HepG2 (cell line): ENCODE results near the gene HIRA. TPM values are rescaled to one million over a fixed set of nuclear protein-coding genes. Genes with fewer than 3 reads are reported as not detected.

Source experiments
- ATAC-seq: fragments of 200-7000 bp; cut with Tn5 transposase; 3 replicates; pipeline ENCODE4 v1.9.1; 2020; ENCODE audit warnings: mild to moderate bottlenecking, moderate library complexity
- BruUV-seq: library from RNA; stranded (reverse); fragments of 400-500 nt; replicated peaks from 2 replicates; lab custom pipeline; 2021; lab: Mats Ljungman, UMichigan
- CTCF ChIA-PET: fragments of 300-600 bp; formaldehyde crosslinking; extraction: SDS; loops from one replicate; lab custom pipeline; 2021; ENCODE audit warnings: low total read pairs, inconsistent platforms, low intra/inter-chr PET ratio; lab: Yijun Ruan, JAX
- POLR2A ChIA-PET: fragments of 350-600 bp; sonication (Branson Sonifier 250); formaldehyde crosslinking; loops from one replicate; lab custom pipeline; 2020; ENCODE audit warnings: antibody characterized with exemption, inconsistent platforms; lab: Yijun Ruan, JAX
- DNase-seq: peaks from one replicate; pipeline ENCODE4 v3.0.0-alpha.2; 2015; ENCODE audit warnings: low spot score
- FAIRE-seq: peaks from 3 replicates; lab custom pipeline; 2011; peaks lifted over from hg19 to GRCh38; lab: Jason Lieb, UNC
- H2AFZ ChIP-seq: one replicate; pipeline ENCODE4 v1.6.1; 2011; ENCODE audit warnings: low read length, inconsistent platforms
- H3K27ac ChIP-seq: fragments of 300-600 bp; 3 replicates; pipeline ENCODE4 v1.8.0; 2011; ENCODE audit warnings: mixed run types, mild to moderate bottlenecking, mixed read lengths, low read length, inconsistent platforms; ENCODE audit not compliant: insufficient read depth; ENCODE audit errors: extremely low read length
- H3K27me3 ChIP-seq, 2 experiments: fragments of 200-600 bp in 1 of 2; 2 replicates in 1 of 2; 3 replicates in 1 of 2; pipeline versions ENCODE4 v1.6.0 to v1.8.0; 2011; ENCODE audit warnings: low read length in 2 of 2, mild to moderate bottlenecking in 2 of 2, moderate library complexity in 2 of 2, inconsistent platforms in 1 of 2; ENCODE audit not compliant: insufficient read depth in 2 of 2, control insufficient read depth in 1 of 2
- H3K36me3 ChIP-seq, 2 experiments: fragments of 200-600 bp in 1 of 2; replicated peaks in 1 of 2; 2 replicates in 1 of 2; 3 replicates in 1 of 2; pipeline versions ENCODE4 v1.5.1 to v1.8.0; 2011; ENCODE audit warnings: low read length in 2 of 2, inconsistent platforms in 1 of 2; ENCODE audit not compliant: insufficient read depth in 2 of 2, control insufficient read depth in 1 of 2
- H3K4me1 ChIP-seq: 2 replicates; pipeline ENCODE4 v1.5.1; 2012; ENCODE audit warnings: low read length, inconsistent platforms; ENCODE audit not compliant: insufficient read depth
- H3K4me2 ChIP-seq: 2 replicates; pipeline ENCODE4 v1.6.0; 2011; ENCODE audit warnings: low read depth, low read length, inconsistent platforms
- H3K4me3 ChIP-seq, 3 experiments: fragments of 200-600 bp in 1 of 3; sonication (generic), shearing (Covaris generic) in 1 of 3; replicated peaks in 1 of 3; 2 replicates each; pipeline ENCODE4 v1.5.1; 2011 to 2016; ENCODE audit warnings: low read length in 3 of 3, inconsistent platforms in 2 of 3, low read depth in 2 of 3, mild to moderate bottlenecking in 2 of 3, control low read depth in 1 of 3, mixed read lengths in 1 of 3; ENCODE audit not compliant: insufficient read depth in 1 of 3
- H3K79me2 ChIP-seq: one replicate; pipeline ENCODE4 v1.6.1; 2011; ENCODE audit warnings: low read length, inconsistent platforms; ENCODE audit not compliant: insufficient read depth
- H3K9ac ChIP-seq: 2 replicates; pipeline ENCODE4 v1.6.0; 2011; ENCODE audit warnings: mild to moderate bottlenecking, low read depth, low read length, inconsistent platforms; ENCODE audit not compliant: insufficient read depth
- H3K9me3 ChIP-seq: 2 replicates; pipeline ENCODE4 v1.5.1; 2012; ENCODE audit warnings: mild to moderate bottlenecking, low read length
- H4K20me1 ChIP-seq: 2 replicates; pipeline ENCODE4 v1.6.0; 2011; ENCODE audit warnings: inconsistent platforms, mild to moderate bottlenecking, low read length, moderate library complexity; ENCODE audit not compliant: insufficient read depth
- CC2D1A ChIP-seq: sonication (generic); formaldehyde crosslinking; IDR thresholded peaks from 2 replicates; pipeline ENCODE4 v1.8.1; 2023; ENCODE audit warnings: mild to moderate bottlenecking, missing genetic modification reagents
- MED13 ChIP-seq: sonication (generic); formaldehyde crosslinking; IDR thresholded peaks from 2 replicates; pipeline ENCODE4 v1.5.0; 2020; ENCODE audit warnings: missing genetic modification reagents
- RBM22 ChIP-seq: fragments of 200-400 bp; formaldehyde crosslinking; optimal IDR thresholded peaks from 2 replicates; pipeline ENCODE3; 2017; ENCODE audit warnings: mild to moderate bottlenecking, low read length, moderate library complexity
- WGBS: methylation state at CpG from one replicate; pipeline ENCODE4 v1.1.6; 2017; ENCODE audit warnings: low lambda C conversion rate; 5-methylcytosine and 5-hydroxymethylcytosine counted together
- in situ Hi-C: cut with HindIII; loops from 2 replicates; pipeline ENCODE4 v1.10.0; 2017; ENCODE audit warnings: low pct_unique_long_range_greater_than_20kb; ENCODE audit not compliant: extremely low pct_ligation_motif_present
- intact Hi-C: fragments of 100-400 bp; cut with micrococcal nuclease; formaldehyde crosslinking; loops from one replicate; pipeline ENCODE4 v1.10.0; 2022; ENCODE audit not compliant: unreplicated experiment
- polyA plus RNA-seq, 8 experiments: library from polyadenylated mRNA; depleted of rRNA in 3 of 8; stranded (reverse) in 7 of 8; unstranded in 1 of 8; fragments of >200 nt; fragmentation: Illumina TruSeq in 4 of 8; extraction: Trizol in 4 of 8; gene quantifications; 2 replicates each; pipeline versions ENCODE4 v1.2.1 to v1.2.3, GENCODE V29; 2011 to 2016; ENCODE audit warnings: low read depth in 4 of 8, missing spikeins in 1 of 8, mixed read lengths in 1 of 8; ENCODE audit not compliant: insufficient read depth in 1 of 8
- total RNA-seq, 5 experiments: library from RNA; depleted of rRNA; stranded (reverse); fragments of >200 nt; fragmentation: Illumina TruSeq; extraction: Trizol; gene quantifications; 2 replicates each; pipeline ENCODE4 v1.2.3, GENCODE V29; 2016; ENCODE audit warnings: low read depth in 1 of 5
- TF ChIP-seq, protein P1 (sequence below): sonication (generic); formaldehyde crosslinking; IDR thresholded peaks from 2 replicates; pipeline ENCODE4 v1.4.0; 2020; ENCODE audit warnings: mild to moderate bottlenecking, missing genetic modification reagents

The HIRA gene
- total and polyA plus RNA-seq, 2 of the 13 experiments (the other 11 are each of a cell fraction or from before 2014, with no cell fraction given) = 21.5 to 29.2 TPM

DNA sequence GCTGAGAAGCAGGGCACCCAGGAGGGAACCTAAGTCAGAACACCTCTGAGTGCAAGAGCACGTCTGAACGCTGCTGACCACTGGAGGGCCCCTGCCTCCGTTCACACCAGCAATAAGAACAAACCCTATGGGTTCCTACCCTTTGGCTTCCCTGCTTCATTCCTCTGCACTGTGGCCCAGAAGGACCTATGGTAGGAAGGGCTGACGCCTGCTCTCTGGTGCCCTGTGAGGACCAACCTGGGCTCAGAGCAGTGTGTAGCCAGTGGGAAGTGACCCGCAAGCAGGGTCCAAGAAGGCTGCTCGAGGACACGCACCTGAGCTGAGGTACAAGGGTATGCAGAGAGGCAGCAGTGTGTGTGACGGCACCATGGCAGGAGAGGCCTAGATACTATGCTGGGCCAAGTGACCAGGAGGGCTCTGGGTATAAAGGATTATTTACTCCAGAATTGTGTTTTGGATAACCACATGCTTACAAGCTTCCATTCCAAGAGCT lies 71.2 kb downstream of the HIRA start:
- Histone ChIP-seq H4K20me1 (no peaks in the 10 kb centered on the region), H3K27ac (no peak overlapping the region), H3K9ac (no peak overlapping the region), H3K27me3 (no peaks in the 10 kb centered on the region), H3K4me1 (no peaks in the 10 kb centered on the region), H3K4me3 (no peak overlapping the region)
- CTCF ChIA-PET = no interaction called here
- no peak for DNase-seq
- 97% methylated on average over 7 of the region's 8 CpGs for WGBS
- intact Hi-C loops = no loop called here
- FAIRE-seq = no peak
- TF ChIP-seq RBM22 = peak; percentile 66
- TF ChIP-seq, protein P1, sequence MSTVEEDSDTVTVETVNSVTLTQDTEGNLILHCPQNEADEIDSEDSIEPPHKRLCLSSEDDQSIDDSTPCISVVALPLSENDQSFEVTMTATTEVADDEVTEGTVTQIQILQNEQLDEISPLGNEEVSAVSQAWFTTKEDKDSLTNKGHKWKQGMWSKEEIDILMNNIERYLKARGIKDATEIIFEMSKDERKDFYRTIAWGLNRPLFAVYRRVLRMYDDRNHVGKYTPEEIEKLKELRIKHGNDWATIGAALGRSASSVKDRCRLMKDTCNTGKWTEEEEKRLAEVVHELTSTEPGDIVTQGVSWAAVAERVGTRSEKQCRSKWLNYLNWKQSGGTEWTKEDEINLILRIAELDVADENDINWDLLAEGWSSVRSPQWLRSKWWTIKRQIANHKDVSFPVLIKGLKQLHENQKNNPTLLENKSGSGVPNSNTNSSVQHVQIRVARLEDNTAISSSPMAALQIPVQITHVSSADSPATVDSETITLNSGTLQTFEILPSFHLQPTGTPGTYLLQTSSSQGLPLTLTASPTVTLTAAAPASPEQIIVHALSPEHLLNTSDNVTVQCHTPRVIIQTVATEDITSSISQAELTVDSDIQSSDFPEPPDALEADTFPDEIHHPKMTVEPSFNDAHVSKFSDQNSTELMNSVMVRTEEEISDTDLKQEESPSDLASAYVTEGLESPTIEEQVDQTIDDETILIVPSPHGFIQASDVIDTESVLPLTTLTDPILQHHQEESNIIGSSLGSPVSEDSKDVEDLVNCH (CRISPR knock-in tag) = no peak
- TF ChIP-seq, all 625 proteins: peak for 1
- Histone ChIP-seq H3K36me3 (peaks cover 44 to 88% of the 10 kb centered on the region in 2 experiments), H2AFZ (no peak overlapping the region), H3K79me2 (no peaks in the 10 kb centered on the region), H3K4me2 (no peak overlapping the region), H3K9me3 (no peaks in the 10 kb centered on the region)
- BruUV-seq = no TSS peak
- ATAC-seq = peak; percentile 19; the same call in 1 of the 3 replicates
- in situ Hi-C loops = no loop called here
- POLR2A ChIA-PET = no interaction called here

DNA sequence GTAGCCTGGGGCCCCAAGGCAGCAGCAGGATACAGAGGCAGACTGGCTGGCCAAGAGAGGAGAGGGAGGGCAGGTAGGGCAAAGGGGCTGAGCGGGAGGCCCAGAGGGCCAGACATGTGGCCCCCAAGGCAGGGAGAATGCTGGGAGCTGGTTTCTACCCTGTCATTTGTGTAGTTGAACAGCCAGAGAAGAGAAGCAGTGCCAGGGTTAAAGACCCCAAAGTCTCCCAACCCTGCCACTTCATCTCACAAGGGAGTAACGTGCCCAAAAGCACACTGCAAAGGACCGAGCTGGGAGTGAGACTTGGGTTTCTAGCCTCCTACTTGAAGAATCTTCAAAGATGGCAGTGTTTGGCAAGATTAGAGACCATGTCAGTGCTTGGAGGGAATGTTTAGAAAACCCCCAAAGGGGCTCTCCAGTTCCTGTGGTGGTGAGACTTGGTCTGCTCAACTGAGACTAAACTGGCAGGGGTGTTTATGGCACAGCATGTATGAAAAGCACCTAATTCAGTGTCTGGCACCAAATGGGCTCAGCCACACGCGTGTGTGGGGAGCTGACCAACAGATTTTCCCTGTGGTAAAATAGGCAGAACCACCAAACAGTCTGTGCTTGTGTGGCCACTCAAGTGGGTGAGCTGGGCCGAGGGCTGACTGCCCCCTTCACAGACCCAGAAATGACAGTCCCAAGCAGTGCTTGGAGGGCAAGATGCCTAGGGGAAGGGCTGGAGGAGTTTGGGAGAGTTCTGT lies 71.8 kb downstream of the HIRA start:
- CTCF ChIA-PET = no interaction called here
- intact Hi-C loops = no loop called here
- peaks cover 41 to 84% of the 10 kb centered on the region in 2 experiments for H3K36me3 ChIP-seq

More for the DNA sequence above, 71.8 kb downstream of the HIRA start:
- Histone ChIP-seq H3K4me1 (no peaks in the 10 kb centered on the region), H4K20me1 (no peaks in the 10 kb centered on the region), H3K9me3 (no peaks in the 10 kb centered on the region), H3K4me2 (no peak overlapping the region), H3K4me3 (no peak overlapping the region), H3K27ac (no peak overlapping the region), H3K79me2 (no peaks in the 10 kb centered on the region), H3K9ac (no peak overlapping the region), H2AFZ (no peak overlapping the region), H3K27me3 (no peaks in the 10 kb centered on the region)
- 100% methylated on average over 6 of the region's 6 CpGs for WGBS
- no TSS peak for BruUV-seq
- POLR2A ChIA-PET = no interaction called here
- no peak for FAIRE-seq
- in situ Hi-C loops = no loop called here
- ATAC-seq = no peak
- TF ChIP-seq RBM22 (peak; percentile 25), CC2D1A (no peak), MED13 (CRISPR knock-in tag) (no peak)
- no peak for DNase-seq
